H9 (cell line): ENCODE results near the gene SF3B1. TPM values are rescaled to one million over a fixed set of nuclear protein-coding genes. Genes with fewer than 3 reads are reported as not detected.

ENCODE experiments used
- DNase-seq: peaks from one replicate; pipeline ENCODE4 v3.0.0-alpha.2; 2017
- H2AFZ ChIP-seq: one replicate; pipeline ENCODE4 v1.6.1; 2013; ENCODE audit warnings: mild to moderate bottlenecking, low read length, control low read depth, moderate library complexity
- H2AK5ac ChIP-seq: 2 replicates; pipeline ENCODE4 v1.6.1; 2013; ENCODE audit warnings: low read length, control low read depth, mixed read lengths; ENCODE audit not compliant: insufficient read length
- H2BK120ac ChIP-seq: one replicate; pipeline ENCODE4 v1.6.1; 2013; ENCODE audit warnings: low read depth, mild to moderate bottlenecking, low read length, control low read depth, inconsistent platforms; ENCODE audit not compliant: poor library complexity, severe bottlenecking
- H2BK12ac ChIP-seq: 2 replicates; pipeline ENCODE4 v1.6.1; 2013; ENCODE audit warnings: low read length, control low read depth, mixed read lengths, low read depth; ENCODE audit not compliant: insufficient read length
- H2BK15ac ChIP-seq: 2 replicates; pipeline ENCODE4 v1.6.1; 2013; ENCODE audit warnings: low read depth, low read length, control low read depth
- H2BK20ac ChIP-seq: one replicate; pipeline ENCODE4 v1.6.1; 2013; ENCODE audit warnings: low read depth, mild to moderate bottlenecking, low read length, control low read depth, inconsistent platforms; ENCODE audit not compliant: poor library complexity, severe bottlenecking
- H2BK5ac ChIP-seq: 2 replicates; pipeline ENCODE4 v1.6.1; 2013; ENCODE audit warnings: low read length, control low read depth, mixed read lengths; ENCODE audit not compliant: insufficient read length
- H3K14ac ChIP-seq: 2 replicates; pipeline ENCODE4 v1.6.1; 2013; ENCODE audit warnings: low read length, control low read depth; ENCODE audit not compliant: insufficient read depth
- H3K18ac ChIP-seq: 2 replicates; pipeline ENCODE4 v1.6.1; 2013; ENCODE audit warnings: low read depth, mild to moderate bottlenecking, mixed read lengths, low read length, control low read depth; ENCODE audit not compliant: insufficient read length
- H3K23ac ChIP-seq: 2 replicates; pipeline ENCODE4 v1.6.1; 2013; ENCODE audit warnings: low read length, control low read depth, mixed read lengths, low read depth; ENCODE audit not compliant: insufficient read length
- H3K23me2 ChIP-seq: 2 replicates; pipeline ENCODE4 v1.6.1; 2013; ENCODE audit warnings: low read depth, mild to moderate bottlenecking, mixed read lengths, low read length, control low read depth; ENCODE audit not compliant: insufficient read length, poor library complexity, severe bottlenecking
- H3K27ac ChIP-seq: 2 replicates; pipeline ENCODE4 v1.5.1; 2013; ENCODE audit warnings: low read length, control low read depth, mixed read lengths, low read depth; ENCODE audit not compliant: insufficient read length
- H3K27me3 ChIP-seq: 2 replicates; pipeline ENCODE4 v1.6.1; 2013; ENCODE audit warnings: low read length, control low read depth, inconsistent platforms; ENCODE audit not compliant: insufficient read depth
- H3K4ac ChIP-seq: 2 replicates; pipeline ENCODE4 v1.6.1; 2013; ENCODE audit warnings: low read depth, mild to moderate bottlenecking, control low read depth, inconsistent platforms, low read length, moderate library complexity
- H3K4me1 ChIP-seq: 2 replicates; pipeline ENCODE4 v1.6.1; 2013; ENCODE audit warnings: low read length, control low read depth, inconsistent platforms; ENCODE audit not compliant: insufficient read depth
- H3K4me2 ChIP-seq: 2 replicates; pipeline ENCODE4 v1.6.1; 2013; ENCODE audit warnings: low read length, control low read depth, mixed read lengths; ENCODE audit not compliant: insufficient read length, insufficient read depth
- H3K56ac ChIP-seq: 2 replicates; pipeline ENCODE4 v1.6.1; 2013; ENCODE audit warnings: low read depth, mild to moderate bottlenecking, mixed read lengths, low read length, control low read depth; ENCODE audit not compliant: insufficient read length
- H3K79me1 ChIP-seq: 2 replicates; pipeline ENCODE4 v1.6.1; 2013; ENCODE audit warnings: low read depth, mild to moderate bottlenecking, moderate library complexity, low read length, control low read depth, inconsistent platforms; ENCODE audit not compliant: insufficient read depth, poor library complexity, severe bottlenecking
- H3K79me2 ChIP-seq: 2 replicates; pipeline ENCODE4 v1.6.1; 2013; ENCODE audit warnings: low read length, control low read depth, inconsistent platforms; ENCODE audit not compliant: insufficient read depth
- H3K9ac ChIP-seq: 2 replicates; pipeline ENCODE4 v1.6.1; 2013; ENCODE audit warnings: low read length, control low read depth, mixed read lengths; ENCODE audit not compliant: insufficient read length; ENCODE audit errors: extremely low read depth
- H3K9me3 ChIP-seq: one replicate; pipeline ENCODE4 v1.6.1; 2013; ENCODE audit warnings: low read depth, low read length, inconsistent platforms; ENCODE audit not compliant: control insufficient read depth
- H3T11ph ChIP-seq: one replicate; pipeline ENCODE4 v1.6.1; 2013; ENCODE audit warnings: mild to moderate bottlenecking, low read length, control low read depth, inconsistent platforms
- H4K20me1 ChIP-seq: one replicate; pipeline ENCODE4 v1.6.1; 2013; ENCODE audit not compliant: control insufficient read depth, insufficient read length, insufficient read depth
- H4K5ac ChIP-seq: 2 replicates; pipeline ENCODE4 v1.6.1; 2013; ENCODE audit warnings: low read depth, mild to moderate bottlenecking, mixed read lengths, low read length, control low read depth; ENCODE audit not compliant: insufficient read length
- H4K8ac ChIP-seq: replicated peaks from 2 replicates; pipeline ENCODE4 v1.6.1; 2013; ENCODE audit warnings: low read length, control low read depth, mixed read lengths, low read depth; ENCODE audit not compliant: insufficient read length
- H4K91ac ChIP-seq: 2 replicates; pipeline ENCODE4 v1.6.1; 2013; ENCODE audit warnings: low read depth, mild to moderate bottlenecking, moderate library complexity, mixed read lengths, low read length, control low read depth; ENCODE audit not compliant: insufficient read length
- H3K27ac Mint-ChIP-seq, 3 experiments: 2 replicates in 2 of 3; 3 replicates in 1 of 3; pipeline ENCODE4 v1.8.0; 2020 to 2021; ENCODE audit warnings: mixed read lengths in 3 of 3, mild to moderate bottlenecking in 1 of 3, moderate library complexity in 1 of 3
- H3K27me3 Mint-ChIP-seq: 2 replicates; pipeline ENCODE4 v1.8.0; 2021; ENCODE audit warnings: low read depth, mild to moderate bottlenecking, moderate library complexity, mixed read lengths
- H3K36me3 Mint-ChIP-seq, 3 experiments: 2 replicates in 2 of 3; 3 replicates in 1 of 3; pipeline ENCODE4 v1.8.0; 2020 to 2021; ENCODE audit warnings: low read depth in 3 of 3, mixed read lengths in 3 of 3; ENCODE audit not compliant: insufficient read depth in 1 of 3
- H3K4me1 Mint-ChIP-seq, 2 experiments: 2 replicates each; pipeline ENCODE4 v1.8.0; 2020; ENCODE audit warnings: mixed read lengths in 2 of 2
- H3K4me3 Mint-ChIP-seq, 2 experiments: 2 replicates in 1 of 2; 3 replicates in 1 of 2; pipeline ENCODE4 v1.8.0; 2020 to 2021; ENCODE audit warnings: mild to moderate bottlenecking in 2 of 2, mixed read lengths in 2 of 2, moderate library complexity in 1 of 2
- H3K9me3 Mint-ChIP-seq, 2 experiments: 2 replicates in 1 of 2; 3 replicates in 1 of 2; pipeline ENCODE4 v1.8.0; 2020; ENCODE audit warnings: mild to moderate bottlenecking in 2 of 2, mixed read lengths in 2 of 2, moderate library complexity in 1 of 2
- WGBS: extraction: QIAGEN DNeasy Blood & Tissue Kit; methylation state at CpG from one replicate; pipeline ENCODE4 v1.1.7; 2013; ENCODE audit warnings: missing lambda C conversion rate, low lambda C conversion rate, mixed read lengths; ENCODE audit not compliant: insufficient read length; ENCODE audit errors: extremely low coverage; 5-methylcytosine and 5-hydroxymethylcytosine counted together
- total RNA-seq: library from RNA; stranded (reverse); gene quantifications from 2 replicates; pipeline ENCODE4 v1.2.1, GENCODE V29; 2021
- TF ChIP-seq, protein P1 (sequence below): fragments of 200-600 bp; sonication (generic); conservative IDR thresholded peaks from 3 replicates; pipeline ENCODE4 v1.8.0; 2021; ENCODE audit warnings: antibody characterized with exemption, mild to moderate bottlenecking

SF3B1 gene
- total RNA-seq, 1 experiment from 2014 or later, result 278 TPM

DNA sequence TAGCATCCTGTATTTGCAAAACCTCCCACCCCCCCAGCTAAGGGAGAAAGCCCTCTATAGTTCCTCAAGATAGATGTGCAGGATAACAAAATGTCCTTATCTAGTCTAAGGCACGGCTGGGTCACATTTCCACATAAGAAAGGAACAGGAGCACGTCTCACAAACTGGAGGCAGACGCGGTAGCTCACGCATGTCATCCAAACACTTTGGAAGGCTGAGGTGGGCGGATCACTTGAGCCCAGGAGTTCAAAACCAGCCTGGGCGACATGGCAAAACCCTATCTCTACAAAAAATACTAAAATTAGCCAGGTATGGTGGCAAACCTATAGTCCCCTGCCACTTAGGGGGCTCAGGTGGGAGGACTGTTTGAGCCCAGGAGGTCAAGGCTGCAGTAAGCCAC lies 9.3 kb downstream of the SF3B1 start:
- H3K27ac Mint-ChIP-seq, result peak overlapping the region; percentile 40 to 88 (median 44); a peak in 2 of 7 replicates
- no peaks in the 10 kb centered on the region; the same call in 1 of the 2 replicates for H3K4me1 ChIP-seq
- TF ChIP-seq, protein P1, sequence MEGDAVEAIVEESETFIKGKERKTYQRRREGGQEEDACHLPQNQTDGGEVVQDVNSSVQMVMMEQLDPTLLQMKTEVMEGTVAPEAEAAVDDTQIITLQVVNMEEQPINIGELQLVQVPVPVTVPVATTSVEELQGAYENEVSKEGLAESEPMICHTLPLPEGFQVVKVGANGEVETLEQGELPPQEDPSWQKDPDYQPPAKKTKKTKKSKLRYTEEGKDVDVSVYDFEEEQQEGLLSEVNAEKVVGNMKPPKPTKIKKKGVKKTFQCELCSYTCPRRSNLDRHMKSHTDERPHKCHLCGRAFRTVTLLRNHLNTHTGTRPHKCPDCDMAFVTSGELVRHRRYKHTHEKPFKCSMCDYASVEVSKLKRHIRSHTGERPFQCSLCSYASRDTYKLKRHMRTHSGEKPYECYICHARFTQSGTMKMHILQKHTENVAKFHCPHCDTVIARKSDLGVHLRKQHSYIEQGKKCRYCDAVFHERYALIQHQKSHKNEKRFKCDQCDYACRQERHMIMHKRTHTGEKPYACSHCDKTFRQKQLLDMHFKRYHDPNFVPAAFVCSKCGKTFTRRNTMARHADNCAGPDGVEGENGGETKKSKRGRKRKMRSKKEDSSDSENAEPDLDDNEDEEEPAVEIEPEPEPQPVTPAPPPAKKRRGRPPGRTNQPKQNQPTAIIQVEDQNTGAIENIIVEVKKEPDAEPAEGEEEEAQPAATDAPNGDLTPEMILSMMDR, result no peak

More for the DNA sequence above, 9.3 kb downstream of the SF3B1 start:
- Histone ChIP-seq H3K23me2 (no peaks in the 10 kb centered on the region), H3K56ac (no peak overlapping the region), H2AFZ (no peak overlapping the region), H3K79me2 (peaks cover 62% of the 10 kb centered on the region), H3K4me2 (no peak overlapping the region), H3K27ac (no peak overlapping the region), H4K5ac (no peak overlapping the region), H3K9me3 (no peaks in the 10 kb centered on the region), H2BK5ac (no peak overlapping the region), H3K4ac (no peak overlapping the region), H3K23ac (no peak overlapping the region), H3K14ac (no peak overlapping the region), H2BK120ac (no peak overlapping the region), H4K20me1 (no peaks in the 10 kb centered on the region), H3K27me3 (no peaks in the 10 kb centered on the region), H2AK5ac (no peak overlapping the region), H2BK12ac (no peak overlapping the region), H3K79me1 (peaks cover 5% of the 10 kb centered on the region), H3K9ac (no peak overlapping the region), H4K8ac (no peak overlapping the region), H3T11ph (no peak overlapping the region), H3K18ac (no peak overlapping the region), H2BK15ac (no peak overlapping the region), H4K91ac (no peak overlapping the region), H2BK20ac (no peak overlapping the region)
- Mint-ChIP-seq H3K9me3 (no peaks in the 10 kb centered on the region), H3K4me1 (peaks cover 8 to 24% of the 10 kb centered on the region in 2 experiments), H3K4me3 (no peak overlapping the region), H3K27me3 (no peaks in the 10 kb centered on the region), H3K36me3 (peaks cover 18 to 46% (median 40%) of the 10 kb centered on the region in 3 experiments; a peak in 6 of 7 replicates)
- WGBS, result no CpG with 5 or more reads among the region's 7 CpGs
- no peak for DNase-seq
